ENCODE measurements around the gene KIF26B.

KIF26B gene

DNA sequence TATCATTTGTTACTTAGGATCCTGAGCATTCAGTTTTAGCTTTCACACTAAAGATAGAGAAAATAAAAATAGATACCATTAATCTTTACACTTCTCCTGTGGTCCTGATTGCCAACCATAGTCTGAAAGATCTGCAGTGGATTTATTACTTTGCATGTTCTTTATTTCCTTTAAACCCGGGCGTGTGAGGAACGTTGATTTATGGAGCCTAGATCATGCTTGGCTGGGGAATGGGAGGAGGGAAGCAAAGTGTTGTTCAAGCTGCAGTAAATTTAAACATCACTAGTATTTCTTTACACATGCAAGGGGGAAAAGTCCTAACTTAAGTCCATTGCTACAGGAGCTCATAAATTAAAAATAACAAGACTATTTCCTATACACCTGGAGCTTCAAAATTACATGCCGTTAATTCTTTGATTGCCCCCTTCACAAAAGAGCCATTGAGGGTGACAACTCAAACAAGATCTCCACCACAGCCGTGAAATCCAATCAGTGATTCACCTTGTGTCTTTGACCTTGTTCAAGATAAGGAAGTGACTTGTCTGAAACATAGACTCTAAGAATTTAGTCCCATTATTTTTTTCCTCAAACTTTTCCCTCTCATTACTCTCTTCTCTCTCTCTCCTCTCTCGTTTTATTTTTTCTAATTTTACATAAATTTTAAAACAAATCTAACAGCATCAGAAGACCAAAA, 282.7 kb downstream of the KIF26B start:
- DNase-seq, result no peak

DNA sequence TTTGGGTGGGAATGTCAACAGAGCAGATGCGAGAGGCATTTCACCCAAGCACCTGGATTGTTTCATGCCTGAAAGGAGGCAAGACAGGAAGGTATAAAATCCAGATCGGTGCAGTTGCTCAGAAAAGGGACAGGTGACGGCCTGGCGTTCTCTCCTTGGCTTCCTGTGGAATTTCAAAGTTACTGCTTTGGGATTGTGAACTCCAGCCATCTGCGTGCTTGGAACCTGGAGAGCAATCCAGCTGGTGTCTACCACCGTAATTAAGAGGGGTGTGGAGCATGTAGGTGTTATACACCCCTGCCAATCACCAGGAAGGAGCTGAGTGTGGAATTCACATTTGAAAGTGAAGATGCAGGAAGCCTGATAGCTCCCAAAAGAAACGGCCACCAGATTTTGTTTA, 286.1 kb downstream of the KIF26B start:
- no peak for DNase-seq

- no peak for DNase-seq
Observed at GRCh38 chr1:245441689-245442088, 286.9 kb downstream of the KIF26B start.

DNA sequence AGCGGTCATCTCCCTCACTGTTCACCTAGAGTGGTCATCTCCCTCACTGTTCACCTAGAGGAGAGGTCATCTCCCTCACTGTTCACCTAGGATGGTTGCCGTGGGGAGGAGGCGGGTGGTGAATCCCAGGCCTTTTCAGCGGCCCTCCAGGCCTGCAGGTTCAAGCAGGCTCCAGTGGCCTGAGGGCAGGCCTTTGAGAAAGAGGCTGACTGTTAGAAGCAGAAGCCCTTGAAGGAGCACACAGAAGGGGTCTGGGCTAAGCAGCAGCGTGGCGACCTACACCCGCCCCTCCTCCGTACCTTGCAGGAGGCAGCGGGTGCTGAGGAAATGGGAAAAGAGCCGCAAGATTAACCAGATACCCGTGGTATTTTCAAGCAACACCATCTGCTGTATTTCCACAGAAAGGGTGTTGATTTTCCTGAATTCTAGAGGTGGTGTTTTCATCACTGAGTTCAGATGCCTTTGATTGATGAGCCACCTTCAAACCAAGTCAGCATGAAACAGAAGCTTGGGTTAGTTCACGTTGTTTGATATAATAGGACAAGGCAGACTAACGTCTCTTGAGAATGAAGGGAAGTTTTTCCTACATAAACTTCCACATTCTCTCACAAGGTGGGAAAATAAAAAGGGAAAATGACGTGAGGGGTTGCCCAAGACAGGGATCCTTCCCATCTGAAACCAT, 289.5 kb downstream of the KIF26B start:
- no peak for DNase-seq

DNA sequence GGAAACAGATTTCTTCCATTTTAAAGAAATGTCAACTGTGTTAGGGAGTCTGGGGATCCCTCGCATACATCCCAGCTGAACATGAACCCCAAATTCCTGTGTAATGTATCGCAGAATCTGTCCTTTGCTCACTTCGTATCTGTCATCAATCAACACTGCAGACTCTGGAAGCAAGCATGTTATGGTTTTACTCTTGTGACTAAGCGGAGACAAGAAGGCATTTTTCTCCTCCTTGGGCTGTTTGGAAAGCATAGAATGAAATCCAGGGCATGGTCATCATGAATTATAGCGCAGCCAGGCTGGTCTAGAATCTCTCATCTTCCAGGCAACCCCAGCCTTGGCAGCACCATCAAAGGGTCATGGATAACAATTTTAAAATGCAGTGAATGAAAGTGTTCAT, 290.2 kb downstream of the KIF26B start:
- no peak for DNase-seq

- DNase-seq, result no peak
Observed at GRCh38 chr1:245448531-245448930, 293.7 kb downstream of the KIF26B start.

GRCh38 chr1:245448975-245449431, 294.2 kb downstream of the KIF26B start:
- no peak for DNase-seq

- no peak for DNase-seq
Observed at GRCh38 chr1:245453541-245453940, 298.8 kb downstream of the KIF26B start.

DNA sequence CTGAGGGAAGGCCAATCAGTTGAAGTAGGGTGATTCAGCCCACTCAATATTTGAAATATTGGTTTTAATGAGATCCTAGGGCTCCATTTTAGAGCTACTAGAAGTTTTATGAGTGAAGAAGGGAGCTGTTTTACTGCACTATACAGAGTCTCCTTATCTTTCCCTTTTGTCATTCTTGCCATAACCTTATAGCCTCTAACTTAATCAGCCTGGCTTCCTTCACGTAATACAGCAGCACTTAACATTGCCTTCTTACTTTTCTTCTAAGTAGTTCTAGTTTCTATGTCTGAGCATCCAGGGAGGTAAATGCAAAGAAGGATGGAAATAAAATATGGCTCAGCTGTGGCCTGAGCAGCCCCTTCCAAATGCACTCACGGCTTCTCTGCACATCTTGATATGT, 299.3 kb downstream of the KIF26B start:
- no peak for DNase-seq

GRCh38 chr1:245457562-245457961, 302.8 kb downstream of the KIF26B start:
- DNase-seq, result no peak

DNA sequence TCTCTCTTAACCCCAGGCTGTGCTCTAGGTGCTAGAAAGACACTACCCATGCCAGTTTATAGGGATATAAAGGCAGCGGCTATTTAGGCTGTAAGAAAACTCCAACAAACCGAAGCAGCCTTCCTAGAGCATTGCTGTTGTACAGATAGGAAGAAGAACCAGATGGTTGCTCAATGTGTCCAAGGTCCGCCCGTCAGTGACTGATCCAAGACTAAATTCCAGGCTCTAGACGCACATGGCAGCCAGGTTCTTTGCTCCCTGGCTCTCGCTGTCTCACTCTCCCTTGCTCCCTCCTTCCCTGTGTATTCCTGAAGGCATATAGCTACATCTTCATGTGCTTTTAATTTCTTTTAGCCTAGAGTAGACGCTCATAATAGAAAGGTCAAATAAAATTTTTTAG, 303.4 kb downstream of the KIF26B start:
- no peak for DNase-seq

DNA sequence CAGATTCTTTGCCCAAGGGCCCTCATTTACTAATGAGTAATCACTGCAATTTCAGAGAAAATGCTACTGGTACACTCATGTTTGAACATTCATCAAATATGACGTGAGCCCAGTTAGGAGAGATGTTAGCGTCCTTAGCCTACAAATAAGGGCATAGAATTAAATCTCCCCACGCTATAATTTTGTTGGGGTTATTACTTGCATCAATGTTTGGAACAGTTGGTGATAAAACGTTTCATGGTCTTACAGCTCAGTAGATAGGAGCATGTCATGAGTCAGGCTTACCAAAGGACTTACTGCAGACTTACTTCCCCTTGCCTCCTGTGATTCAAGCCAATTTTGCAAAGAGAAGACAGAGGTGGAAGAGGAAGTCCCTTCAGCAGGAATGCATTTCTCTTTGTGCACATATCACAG, 304.0 kb downstream of the KIF26B start:
- DNase-seq, result no peak

- DNase-seq, result no peak
Observed at GRCh38 chr1:245459621-245460020, 304.8 kb downstream of the KIF26B start.

GRCh38 chr1:245461681-245462080, 306.9 kb downstream of the KIF26B start:
- DNase-seq, result no peak

GRCh38 chr1:245462161-245462560, 307.4 kb downstream of the KIF26B start:
- no peak for DNase-seq

GRCh38 chr1:245463392-245464165, 308.8 kb downstream of the KIF26B start:
- DNase-seq, result no peak

GRCh38 chr1:245464290-245464689, 309.5 kb downstream of the KIF26B start:
- no peak for DNase-seq

DNA sequence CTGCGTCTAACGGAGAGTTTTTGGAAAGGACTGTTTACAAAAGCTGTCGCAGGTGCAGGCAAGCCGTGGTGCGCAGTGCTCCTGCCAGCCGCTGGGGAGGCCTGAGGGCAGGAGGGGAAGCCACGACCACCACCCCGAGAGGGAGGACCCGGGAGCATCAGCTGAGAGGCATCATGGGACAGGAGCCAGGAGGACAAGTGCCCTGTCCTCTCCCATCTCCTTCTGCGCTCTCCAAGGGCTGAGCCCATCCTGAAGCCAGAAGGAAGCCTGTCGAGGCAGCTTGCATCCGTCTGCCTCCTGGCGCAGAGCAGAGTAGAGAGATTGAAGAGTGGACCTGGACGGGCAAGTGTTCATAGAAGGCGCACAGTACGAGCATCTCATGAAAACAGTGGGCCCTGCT, 310.9 kb downstream of the KIF26B start:
- DNase-seq, result no peak

GRCh38 chr1:245466261-245466660, 311.5 kb downstream of the KIF26B start:
- no peak for DNase-seq

GRCh38 chr1:245467804-245468203, 313.0 kb downstream of the KIF26B start:
- DNase-seq, result no peak

DNA sequence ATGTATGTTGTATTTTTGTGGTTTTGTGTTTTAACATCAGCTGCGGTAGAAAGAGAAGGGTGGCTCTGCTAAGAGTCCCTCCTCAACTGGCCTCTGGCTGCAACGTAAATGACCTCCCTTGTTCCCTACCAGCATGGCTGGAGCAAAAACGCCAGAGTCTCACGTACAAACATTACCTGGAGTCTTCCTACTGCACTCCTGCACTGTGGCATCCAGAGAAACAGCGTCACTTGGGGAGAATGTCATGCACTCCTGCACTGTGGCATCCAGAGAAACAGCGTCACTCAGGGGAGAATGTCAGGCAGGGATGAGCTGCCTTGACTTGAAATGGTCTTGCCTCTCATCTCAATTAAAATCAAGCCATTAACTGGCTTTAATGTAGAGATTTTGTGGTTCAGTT, 314.2 kb downstream of the KIF26B start:
- DNase-seq, result no peak

GRCh38 chr1:245469734-245470133, 314.9 kb downstream of the KIF26B start:
- no peak for DNase-seq

GRCh38 chr1:245475126-245475525, 320.3 kb downstream of the KIF26B start:
- no peak for DNase-seq

DNA sequence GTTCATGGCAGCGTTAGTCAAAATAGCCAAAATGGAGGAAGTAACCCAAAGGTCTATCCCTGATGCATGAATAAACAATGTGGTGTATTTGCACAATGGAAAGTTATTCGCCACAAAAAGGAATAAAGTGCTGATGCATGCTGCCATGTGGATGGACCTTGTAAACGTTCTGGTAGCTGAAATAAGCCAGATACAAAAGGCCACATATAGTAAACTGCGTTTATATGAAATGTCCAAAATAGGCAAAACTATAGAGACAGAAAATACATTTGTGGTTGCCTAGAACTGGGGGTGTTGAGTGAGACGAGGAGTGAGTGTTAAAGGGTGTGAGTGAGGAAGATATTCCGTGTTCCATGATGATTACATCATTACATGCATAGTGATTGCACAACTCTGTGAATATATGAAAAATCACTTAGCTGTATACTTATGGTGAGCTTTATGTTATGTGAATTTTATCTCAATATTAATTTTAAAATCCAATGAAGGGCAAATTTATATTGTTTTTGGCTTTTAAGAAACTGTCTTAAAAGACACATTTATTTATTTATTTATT, 321.3 kb downstream of the KIF26B start:
- DNase-seq, result no peak
